HepG2 (cell line): ENCODE results near the gene PPP2R2D. TPM values are rescaled to one million over a fixed set of nuclear protein-coding genes. Genes with fewer than 3 reads are reported as not detected.

Experiments
- ATAC-seq: fragments of 200-7000 bp; cut with Tn5 transposase; 3 replicates; pipeline ENCODE4 v1.9.1; 2020; ENCODE audit warnings: mild to moderate bottlenecking, moderate library complexity
- BruUV-seq: library from RNA; stranded (reverse); fragments of 400-500 nt; replicated peaks from 2 replicates; lab custom pipeline; 2021; lab: Mats Ljungman, UMichigan
- CTCF ChIA-PET: fragments of 300-600 bp; formaldehyde crosslinking; extraction: SDS; loops from one replicate; lab custom pipeline; 2021; ENCODE audit warnings: low total read pairs, inconsistent platforms, low intra/inter-chr PET ratio; lab: Yijun Ruan, JAX
- POLR2A ChIA-PET: fragments of 350-600 bp; sonication (Branson Sonifier 250); formaldehyde crosslinking; loops from one replicate; lab custom pipeline; 2020; ENCODE audit warnings: antibody characterized with exemption, inconsistent platforms; lab: Yijun Ruan, JAX
- DNase-seq: peaks from one replicate; pipeline ENCODE4 v3.0.0-alpha.2; 2015; ENCODE audit warnings: low spot score
- FAIRE-seq: peaks from 3 replicates; lab custom pipeline; 2011; peaks lifted over from hg19 to GRCh38; lab: Jason Lieb, UNC
- H2AFZ ChIP-seq: one replicate; pipeline ENCODE4 v1.6.1; 2011; ENCODE audit warnings: low read length, inconsistent platforms
- H3K27ac ChIP-seq: fragments of 300-600 bp; 3 replicates; pipeline ENCODE4 v1.8.0; 2011; ENCODE audit warnings: mixed run types, mild to moderate bottlenecking, mixed read lengths, low read length, inconsistent platforms; ENCODE audit not compliant: insufficient read depth; ENCODE audit errors: extremely low read length
- H3K27me3 ChIP-seq, 2 experiments: fragments of 200-600 bp in 1 of 2; 2 replicates in 1 of 2; 3 replicates in 1 of 2; pipeline versions ENCODE4 v1.6.0 to v1.8.0; 2011; ENCODE audit warnings: low read length in 2 of 2, mild to moderate bottlenecking in 2 of 2, moderate library complexity in 2 of 2, inconsistent platforms in 1 of 2; ENCODE audit not compliant: insufficient read depth in 2 of 2, control insufficient read depth in 1 of 2
- H3K36me3 ChIP-seq, 2 experiments: fragments of 200-600 bp in 1 of 2; replicated peaks in 1 of 2; 2 replicates in 1 of 2; 3 replicates in 1 of 2; pipeline versions ENCODE4 v1.5.1 to v1.8.0; 2011; ENCODE audit warnings: low read length in 2 of 2, inconsistent platforms in 1 of 2; ENCODE audit not compliant: insufficient read depth in 2 of 2, control insufficient read depth in 1 of 2
- H3K4me1 ChIP-seq: 2 replicates; pipeline ENCODE4 v1.5.1; 2012; ENCODE audit warnings: low read length, inconsistent platforms; ENCODE audit not compliant: insufficient read depth
- H3K4me2 ChIP-seq: 2 replicates; pipeline ENCODE4 v1.6.0; 2011; ENCODE audit warnings: low read depth, low read length, inconsistent platforms
- H3K4me3 ChIP-seq, 3 experiments: fragments of 200-600 bp in 1 of 3; sonication (generic), shearing (Covaris generic) in 1 of 3; replicated peaks in 1 of 3; 2 replicates each; pipeline ENCODE4 v1.5.1; 2011 to 2016; ENCODE audit warnings: low read length in 3 of 3, inconsistent platforms in 2 of 3, low read depth in 2 of 3, mild to moderate bottlenecking in 2 of 3, control low read depth in 1 of 3, mixed read lengths in 1 of 3; ENCODE audit not compliant: insufficient read depth in 1 of 3
- H3K79me2 ChIP-seq: one replicate; pipeline ENCODE4 v1.6.1; 2011; ENCODE audit warnings: low read length, inconsistent platforms; ENCODE audit not compliant: insufficient read depth
- H3K9ac ChIP-seq: 2 replicates; pipeline ENCODE4 v1.6.0; 2011; ENCODE audit warnings: mild to moderate bottlenecking, low read depth, low read length, inconsistent platforms; ENCODE audit not compliant: insufficient read depth
- H3K9me3 ChIP-seq: 2 replicates; pipeline ENCODE4 v1.5.1; 2012; ENCODE audit warnings: mild to moderate bottlenecking, low read length
- H4K20me1 ChIP-seq: 2 replicates; pipeline ENCODE4 v1.6.0; 2011; ENCODE audit warnings: inconsistent platforms, mild to moderate bottlenecking, low read length, moderate library complexity; ENCODE audit not compliant: insufficient read depth
- FIP1L1 ChIP-seq: fragments of 200-400 bp; formaldehyde crosslinking; IDR thresholded peaks from 2 replicates; pipeline ENCODE4 v1.6.1; 2018; ENCODE audit warnings: low read depth, mild to moderate bottlenecking, low read length, moderate library complexity, borderline replicate concordance; ENCODE audit not compliant: insufficient read depth
- SYNCRIP ChIP-seq: fragments of 200-400 bp; formaldehyde crosslinking; IDR thresholded peaks from 2 replicates; pipeline ENCODE4 v1.6.1; 2018; ENCODE audit warnings: mild to moderate bottlenecking, low read depth, low read length; ENCODE audit not compliant: insufficient read depth
- ZBTB33 ChIP-seq: sonication (generic); formaldehyde crosslinking; IDR thresholded peaks from 2 replicates; pipeline ENCODE4 v1.4.0; 2020; ENCODE audit warnings: missing genetic modification reagents
- ZFP36L2 ChIP-seq: sonication (generic); formaldehyde crosslinking; IDR thresholded peaks from 2 replicates; pipeline ENCODE4 v1.4.0; 2020; ENCODE audit warnings: missing genetic modification reagents
- ZNF503 ChIP-seq: sonication (generic); formaldehyde crosslinking; IDR thresholded peaks from 2 replicates; pipeline ENCODE4 v1.4.0; 2020; ENCODE audit warnings: missing genetic modification reagents
- ZNF557 ChIP-seq: sonication (generic); formaldehyde crosslinking; IDR thresholded peaks from 2 replicates; pipeline ENCODE4 v1.4.0; 2020; ENCODE audit warnings: missing genetic modification reagents
- ZNF558 ChIP-seq: sonication (generic); formaldehyde crosslinking; IDR thresholded peaks from 2 replicates; pipeline ENCODE4 v1.9.0; 2022; ENCODE audit warnings: mild to moderate bottlenecking, missing genetic modification reagents, borderline replicate concordance
- ZNF567 ChIP-seq: sonication (generic); formaldehyde crosslinking; IDR thresholded peaks from 2 replicates; pipeline ENCODE4 v1.8.1; 2023; ENCODE audit warnings: mild to moderate bottlenecking, missing genetic modification reagents, borderline replicate concordance
- ZNF580 ChIP-seq: IDR thresholded peaks from 2 replicates; pipeline ENCODE4 v1.6.1; 2016; ENCODE audit warnings: low read depth, borderline replicate concordance
- ZNF644 ChIP-seq: IDR thresholded peaks from 2 replicates; pipeline ENCODE4 v1.6.1; 2016; ENCODE audit warnings: low read depth
- ZSCAN20 ChIP-seq: sonication (generic); formaldehyde crosslinking; IDR thresholded peaks from 2 replicates; pipeline ENCODE4 v1.4.0; 2020; ENCODE audit warnings: missing genetic modification reagents, mild to moderate bottlenecking, borderline replicate concordance
- WGBS: methylation state at CpG from one replicate; pipeline ENCODE4 v1.1.6; 2017; ENCODE audit warnings: low lambda C conversion rate; 5-methylcytosine and 5-hydroxymethylcytosine counted together
- in situ Hi-C: cut with HindIII; loops from 2 replicates; pipeline ENCODE4 v1.10.0; 2017; ENCODE audit warnings: low pct_unique_long_range_greater_than_20kb; ENCODE audit not compliant: extremely low pct_ligation_motif_present
- intact Hi-C: fragments of 100-400 bp; cut with micrococcal nuclease; formaldehyde crosslinking; loops from one replicate; pipeline ENCODE4 v1.10.0; 2022; ENCODE audit not compliant: unreplicated experiment
- polyA plus RNA-seq, 8 experiments: library from polyadenylated mRNA; depleted of rRNA in 3 of 8; stranded (reverse) in 7 of 8; unstranded in 1 of 8; fragments of >200 nt; fragmentation: Illumina TruSeq in 4 of 8; extraction: Trizol in 4 of 8; gene quantifications; 2 replicates each; pipeline versions ENCODE4 v1.2.1 to v1.2.3, GENCODE V29; 2011 to 2016; ENCODE audit warnings: low read depth in 4 of 8, missing spikeins in 1 of 8, mixed read lengths in 1 of 8; ENCODE audit not compliant: insufficient read depth in 1 of 8
- total RNA-seq, 5 experiments: library from RNA; depleted of rRNA; stranded (reverse); fragments of >200 nt; fragmentation: Illumina TruSeq; extraction: Trizol; gene quantifications; 2 replicates each; pipeline ENCODE4 v1.2.3, GENCODE V29; 2016; ENCODE audit warnings: low read depth in 1 of 5

The PPP2R2D gene
- total and polyA plus RNA-seq, 2 of the 13 experiments (the other 11 are each of a cell fraction or from before 2014, with no cell fraction given): 32.7 to 33.2 TPM

- TF ChIP-seq ZBTB33 (CRISPR knock-in tag) (peak; percentile 57), ZNF644 (CRISPR knock-in tag) (no peak)
- H3K4me2 ChIP-seq: no peak overlapping the region
- intact Hi-C loops (no loop called here), in situ Hi-C loops (no loop called here)
- DNase-seq (no peak), ATAC-seq (no peak), FAIRE-seq (no peak)
- H4K20me1 ChIP-seq: peaks cover 69% of the 10 kb centered on the region
- no peaks in the 10 kb centered on the region for H3K27me3 ChIP-seq
- 95% methylated on average over 28 of the region's 28 CpGs for WGBS
- BruUV-seq: no TSS peak
- peaks cover 15% of the 10 kb centered on the region; the same call in 1 of the 2 replicates for H3K4me1 ChIP-seq
- no peak overlapping the region for H2AFZ ChIP-seq
- no peak overlapping the region for H3K27ac ChIP-seq
- ChIA-PET CTCF (no interaction called here), POLR2A (no interaction called here)
- no peak overlapping the region for H3K4me3 ChIP-seq
- H3K36me3 ChIP-seq: peaks cover 2 to 7% of the 10 kb centered on the region in 2 experiments; a peak in 2 of 5 replicates
- peaks cover 97% of the 10 kb centered on the region for H3K79me2 ChIP-seq
- peaks cover 5% of the 10 kb centered on the region for H3K9me3 ChIP-seq
- no peak overlapping the region for H3K9ac ChIP-seq
Observed at GRCh38 chr10:131926743-131927595, 26.2 kb downstream of the PPP2R2D start.

- no TSS peak for BruUV-seq
- no peak overlapping the region for H2AFZ ChIP-seq
- intact Hi-C loops: no loop called here
- H3K4me1 ChIP-seq: peaks cover 15% of the 10 kb centered on the region; the same call in 1 of the 2 replicates
- ChIA-PET CTCF (no interaction called here), POLR2A (no interaction called here)
- H4K20me1 ChIP-seq: peaks cover 74% of the 10 kb centered on the region
- H3K9me3 ChIP-seq: peaks cover 5% of the 10 kb centered on the region
- H3K36me3 ChIP-seq: peaks cover 2 to 7% of the 10 kb centered on the region in 2 experiments; a peak in 3 of 5 replicates
- 96% methylated on average over 18 of the region's 18 CpGs for WGBS
- no peak for ATAC-seq
- FAIRE-seq: no peak
- H3K4me2 ChIP-seq: no peak overlapping the region
- H3K27me3 ChIP-seq: no peaks in the 10 kb centered on the region
- peaks cover 98% of the 10 kb centered on the region for H3K79me2 ChIP-seq
- H3K4me3 ChIP-seq: no peak overlapping the region
- no peak overlapping the region for H3K9ac ChIP-seq
- DNase-seq: no peak
- H3K27ac ChIP-seq: no peak overlapping the region
- in situ Hi-C loops: no loop called here
- TF ChIP-seq ZNF567 (CRISPR knock-in tag) (no peak), ZNF557 (CRISPR knock-in tag) (no peak), ZFP36L2 (CRISPR knock-in tag) (no peak), FIP1L1 (no peak), ZNF558 (CRISPR knock-in tag) (no peak), ZNF580 (CRISPR knock-in tag) (no peak), SYNCRIP (no peak), ZNF503 (CRISPR knock-in tag) (no peak), ZSCAN20 (CRISPR knock-in tag) (no peak)
Observed at GRCh38 chr10:131928248-131929095, 27.7 kb downstream of the PPP2R2D start.
